Measurements from ENCODE around the gene TLR4.
A peak's percentile ranks its signal among the peaks of the same experiment; 100 is the strongest.

Gene TLR4

GRCh38 chr9:117704024-117704575 lies at the start of gene TLR4:
TLR4 (plus strand) TSS chr9:117704403; CDS start chr9:117704473, 70 bp downstream.
- DNase-seq (ENCODE audit: low read depth, low spot score): peak; percentile 75

DNA sequence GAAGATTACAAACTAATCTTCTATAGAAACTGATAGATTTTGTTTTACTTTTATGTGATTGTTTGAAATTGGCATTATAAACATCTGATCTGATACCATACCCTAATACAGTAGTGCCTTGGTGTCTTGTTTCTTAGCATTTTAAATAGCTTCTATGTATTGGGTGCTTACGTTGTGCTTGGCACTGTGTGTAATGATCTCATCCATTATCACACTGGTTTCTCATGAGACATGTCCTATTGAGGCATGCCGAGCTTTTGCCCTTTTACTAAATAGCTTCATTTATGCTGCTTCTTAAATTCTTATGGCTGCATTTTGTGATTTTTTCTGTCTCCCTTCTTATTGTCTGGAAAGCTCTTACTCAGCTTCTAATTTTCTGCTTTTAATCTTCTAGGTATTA lies 48.2 kb upstream of the TLR4 start:
- peak; percentile 58 for DNase-seq (ENCODE audit: low read depth, low spot score)

- DNase-seq (ENCODE audit: low read depth, low spot score): no peak
These were observed 41.6 kb upstream of the TLR4 start for GRCh38 chr9:117662651-117663050.

GRCh38 chr9:117664419-117664818 lies 39.8 kb upstream of the TLR4 start:
- DNase-seq (ENCODE audit: low read depth, low spot score): no peak

DNA sequence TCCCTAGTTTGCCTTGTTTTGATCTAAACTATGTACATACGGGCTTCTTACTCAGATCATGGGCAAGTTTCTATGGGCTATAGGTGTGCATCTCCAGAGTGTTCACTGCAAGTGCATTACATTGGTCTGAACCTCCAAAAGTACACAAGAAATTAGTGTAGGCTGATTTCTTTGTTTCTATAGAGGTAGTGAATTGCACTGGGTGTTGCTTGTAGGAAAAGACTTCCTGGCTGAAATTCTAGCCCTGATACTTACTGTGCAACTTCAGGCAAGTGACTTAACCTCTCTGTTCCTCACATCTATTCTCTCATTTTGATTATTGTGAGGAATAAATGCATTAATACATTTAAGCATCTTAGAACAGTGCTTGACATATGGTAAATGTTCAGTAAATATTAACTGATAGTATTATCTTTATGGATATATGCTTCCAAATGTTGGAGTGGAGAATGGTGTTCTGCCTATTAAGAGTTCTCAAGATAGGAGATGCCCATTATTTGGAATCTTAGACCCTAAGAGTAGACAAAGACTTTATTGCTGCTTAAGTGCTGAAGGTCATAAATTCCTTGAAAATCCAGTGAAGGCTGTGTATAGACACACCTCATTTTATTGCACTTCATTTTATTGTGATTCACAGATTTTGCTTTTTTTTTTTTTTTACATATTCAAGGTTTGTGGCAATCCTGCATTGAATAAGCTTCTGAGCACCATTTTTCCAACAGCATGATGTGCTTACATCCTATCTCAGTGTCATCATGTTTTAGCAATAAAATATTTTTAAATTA lies 38.4 kb upstream of the TLR4 start:
- DNase-seq (ENCODE audit: low read depth, low spot score): no peak

DNA sequence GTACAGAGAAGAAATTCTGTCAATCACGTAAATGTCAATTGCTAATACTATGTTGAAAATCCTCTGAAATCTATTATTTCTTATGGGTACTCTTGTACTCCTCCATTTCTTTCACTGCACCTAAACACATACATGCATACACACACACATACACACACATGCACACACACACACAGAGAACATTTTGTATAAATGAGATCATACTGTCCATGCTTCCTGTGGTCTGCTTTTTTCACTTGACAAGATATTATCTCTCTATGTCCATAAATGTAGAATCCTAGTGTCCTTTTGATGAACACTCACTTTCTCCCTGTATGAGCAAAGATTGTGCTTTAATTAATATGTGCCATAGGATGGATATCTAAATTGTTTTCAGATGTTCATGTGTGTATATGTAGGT lies 32.7 kb upstream of the TLR4 start:
- DNase-seq (ENCODE audit: low read depth, low spot score): no peak

- peak; percentile 27 for DNase-seq (ENCODE audit: low read depth, low spot score)
These were observed 31.8 kb upstream of the TLR4 start for GRCh38 chr9:117672369-117672768.

GRCh38 chr9:117677572-117677971 lies 26.6 kb upstream of the TLR4 start:
- DNase-seq (ENCODE audit: low read depth, low spot score): no peak

GRCh38 chr9:117678871-117679270 lies 25.3 kb upstream of the TLR4 start:
- peak; percentile 62 for DNase-seq (ENCODE audit: low read depth, low spot score)

DNA sequence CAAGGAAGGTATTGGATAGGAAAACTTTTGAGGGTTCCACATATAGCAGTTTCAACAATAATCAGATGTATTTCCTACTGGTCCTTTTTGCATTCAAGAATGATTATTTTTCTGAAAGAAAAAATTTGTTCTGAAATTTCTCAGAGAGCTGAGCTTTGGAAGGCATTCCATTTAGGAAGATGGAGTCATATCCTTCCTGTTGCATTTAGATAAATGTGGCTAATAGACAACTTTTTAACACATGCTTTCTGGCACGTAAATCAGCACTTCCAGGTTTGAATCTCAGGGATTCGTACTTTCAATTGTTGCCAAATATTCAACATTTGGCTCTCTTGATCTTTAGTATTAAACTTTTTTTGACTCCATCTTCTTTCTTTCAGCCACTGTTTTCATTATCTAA lies 24.8 kb upstream of the TLR4 start:
- no peak for DNase-seq (ENCODE audit: low read depth, low spot score)

DNA sequence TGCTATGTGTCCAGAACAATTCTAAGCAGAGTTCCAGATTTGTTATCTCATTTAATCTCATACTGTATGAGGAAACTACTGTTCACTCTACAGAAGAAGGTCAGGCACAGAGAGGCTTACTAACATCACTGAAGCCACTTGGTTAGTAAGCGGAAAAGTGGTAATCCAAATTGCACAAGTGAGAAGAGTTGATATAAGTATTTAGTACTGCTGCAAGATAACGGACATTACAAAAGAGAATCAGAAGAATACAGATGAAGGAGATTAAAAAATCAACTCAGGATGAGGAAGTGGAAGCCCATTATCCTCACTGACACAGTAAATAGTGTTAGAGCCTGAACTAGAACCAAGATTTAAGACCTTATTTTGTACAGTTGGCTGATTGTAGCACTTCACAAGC lies 22.3 kb upstream of the TLR4 start:
- DNase-seq (ENCODE audit: low read depth, low spot score): no peak

- peak; percentile 55 for DNase-seq (ENCODE audit: low read depth, low spot score)
These were observed 21.1 kb upstream of the TLR4 start for GRCh38 chr9:117682955-117683710.

DNA sequence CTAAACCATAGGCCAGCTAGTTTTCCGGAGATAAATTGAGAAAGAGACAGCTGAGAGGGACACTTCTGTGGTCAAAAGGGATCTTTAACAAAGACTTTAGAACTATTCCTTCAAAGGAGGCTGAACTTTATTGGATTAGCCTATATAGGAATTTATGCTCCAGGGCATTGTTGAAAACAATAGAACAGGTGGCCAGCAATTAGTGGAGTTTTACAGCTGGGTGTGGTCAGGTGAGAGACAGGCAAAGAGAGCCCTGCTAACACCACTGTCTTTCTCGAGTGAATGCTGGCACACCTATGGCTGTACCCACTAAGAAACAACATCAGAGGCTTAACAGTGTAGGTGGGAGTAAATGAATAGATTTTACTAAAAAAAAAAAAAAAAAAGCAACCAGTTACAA lies 16.7 kb upstream of the TLR4 start:
- no peak for DNase-seq (ENCODE audit: low read depth, low spot score)

DNA sequence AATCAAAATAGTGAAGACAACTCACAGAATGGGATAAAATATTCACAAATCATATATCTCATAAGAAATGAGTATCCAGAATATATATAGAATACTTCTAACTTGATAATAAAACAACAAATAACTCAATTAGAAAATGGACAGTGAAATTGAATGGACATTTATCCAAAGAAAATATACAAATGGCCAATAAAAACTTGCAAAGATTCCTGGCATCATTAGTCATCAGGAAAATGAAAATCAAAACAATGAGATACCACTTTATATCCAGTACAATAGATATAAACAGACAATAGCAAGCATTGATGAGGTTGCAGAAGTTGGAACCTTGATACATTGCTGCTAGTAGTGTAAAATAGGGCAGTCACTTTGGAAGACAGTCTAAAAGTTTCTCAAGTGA lies 12.8 kb upstream of the TLR4 start:
- no peak for DNase-seq (ENCODE audit: low read depth, low spot score)

DNA sequence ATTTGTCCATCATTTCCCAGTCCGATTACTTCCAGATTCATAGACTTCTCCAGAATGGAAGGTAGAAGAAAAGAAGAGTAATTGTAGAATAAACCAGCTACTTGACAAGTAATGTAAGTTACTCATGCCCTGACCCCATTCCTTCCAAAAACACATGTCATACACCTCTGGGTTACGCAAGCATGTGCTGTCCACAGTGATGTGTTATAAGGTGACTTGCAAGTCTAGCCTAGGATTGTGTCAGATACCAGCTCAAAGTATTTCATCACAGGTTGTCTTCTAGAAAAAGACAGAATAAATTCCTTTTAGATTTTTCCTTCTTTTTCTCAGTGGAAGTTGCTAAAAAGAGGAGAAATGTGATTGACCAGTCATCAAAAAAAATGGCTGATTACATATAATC lies 8.0 kb upstream of the TLR4 start:
- no peak for DNase-seq (ENCODE audit: low read depth, low spot score)

DNA sequence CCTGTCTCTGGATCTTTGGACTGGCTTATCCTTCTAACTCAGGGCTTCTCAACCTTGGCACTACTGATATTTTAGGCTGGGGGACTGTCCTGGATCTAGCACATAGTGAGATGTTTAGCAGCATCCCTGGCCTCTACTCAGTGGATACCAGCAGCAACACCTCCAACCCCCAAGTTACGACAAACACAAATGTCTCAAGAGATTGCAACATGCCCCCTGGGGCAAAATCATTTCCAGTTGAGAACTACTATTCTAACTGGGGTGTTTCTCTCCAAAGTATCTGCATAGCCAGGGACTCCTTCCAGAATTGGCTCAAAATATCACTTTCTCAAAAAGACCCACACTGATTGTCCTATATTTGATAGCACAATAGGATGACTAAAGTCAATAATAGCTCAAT lies 7.2 kb upstream of the TLR4 start:
- DNase-seq (ENCODE audit: low read depth, low spot score): no peak

DNA sequence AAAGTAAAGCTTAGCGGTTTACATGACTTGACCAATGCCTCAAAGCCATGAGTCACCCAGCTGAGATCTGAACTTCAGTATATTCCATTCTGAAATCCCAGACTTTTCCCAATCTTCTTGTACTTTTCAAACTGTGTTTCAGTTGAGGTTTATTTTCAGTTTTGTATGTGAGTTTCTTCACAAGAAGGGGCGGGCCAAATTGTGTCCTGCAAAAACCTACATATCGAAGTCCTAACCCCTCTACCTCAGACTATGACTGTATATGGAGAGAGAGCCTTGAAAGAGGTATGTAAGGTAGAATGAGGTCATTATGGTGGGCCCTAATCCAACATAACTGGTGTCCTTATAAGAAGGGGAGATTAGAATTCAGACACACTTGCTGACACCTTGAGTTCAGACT lies 666 bp upstream of the TLR4 start:
- peak; percentile 63 for DNase-seq (ENCODE audit: low read depth, low spot score)

DNA sequence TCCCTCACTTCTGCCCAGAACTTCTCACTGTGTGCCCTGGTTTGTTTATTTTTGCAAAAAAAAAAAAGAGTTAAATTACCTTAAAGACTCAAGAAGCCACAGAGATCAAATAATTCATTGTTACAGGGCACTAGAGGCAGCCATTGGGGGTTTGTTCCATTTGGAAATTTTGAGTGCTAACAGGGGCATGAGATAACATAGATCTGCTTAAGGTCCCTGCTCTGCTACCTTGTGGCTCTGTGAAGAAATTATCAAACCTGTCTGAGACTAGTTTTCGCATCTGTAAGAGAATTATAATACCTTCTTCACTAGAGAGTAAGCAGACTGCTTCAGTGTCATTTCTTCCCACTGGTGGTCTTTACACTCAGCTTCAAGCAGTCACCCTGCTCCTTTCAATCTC lies 394 bp downstream of the TLR4 start:
- DNase-seq (ENCODE audit: low read depth, low spot score): no peak

- peak; percentile 25 for DNase-seq (ENCODE audit: low read depth, low spot score)
These were observed 1.2 kb downstream of the TLR4 start for GRCh38 chr9:117705386-117705785.

GRCh38 chr9:117706421-117707116 lies 2.4 kb downstream of the TLR4 start:
- DNase-seq (ENCODE audit: low read depth, low spot score): peak; percentile 28

- DNase-seq (ENCODE audit: low read depth, low spot score): no peak
These were observed 3.4 kb downstream of the TLR4 start for GRCh38 chr9:117707561-117707960.

- no peak for DNase-seq (ENCODE audit: low read depth, low spot score)
These were observed 5.7 kb downstream of the TLR4 start for GRCh38 chr9:117709936-117710335.
